Thyroid gland (tissue), 4 donors: ENCODE data around the gene PADI4.

Experiments used
- CTCF ChIP-seq, 6 experiments: fragments of 200-600 bp in 3 of 6; fragments of 450-650 bp in 3 of 6; sonication (generic) in 3 of 6; IDR thresholded peaks; one replicate each; pipeline ENCODE4 v1.5.1; 2016 to 2019; ENCODE audit warnings: antibody characterized with exemption in 6 of 6, mild to moderate bottlenecking in 2 of 6, inconsistent platforms in 1 of 6, moderate library complexity in 1 of 6
- POLR2A ChIP-seq, 2 donors: fragments of 450-650 bp; IDR thresholded peaks; one replicate each; pipeline ENCODE4 v1.6.1; 2017; ENCODE audit warnings: antibody characterized with exemption in 2 of 2, mild to moderate bottlenecking in 2 of 2, moderate library complexity in 1 of 2

DNA sequence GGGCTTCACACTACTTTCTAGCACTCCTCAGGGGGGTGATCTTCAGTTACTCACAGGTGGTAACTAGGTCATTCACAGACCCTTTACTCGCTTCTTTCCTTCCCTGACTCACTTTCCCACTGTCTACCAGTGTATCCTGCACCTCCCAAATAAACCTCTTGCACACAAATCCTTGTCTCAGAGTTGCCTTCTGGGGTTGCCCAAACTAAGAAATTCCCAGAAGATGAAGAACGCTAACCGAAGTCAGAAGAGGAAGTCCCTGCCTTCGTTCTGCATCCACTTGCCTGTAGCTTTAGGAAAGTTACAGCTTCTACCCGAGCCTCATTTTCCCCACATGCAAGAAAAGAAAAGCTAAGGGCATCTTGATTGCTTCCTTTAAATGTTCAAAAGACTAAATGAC is 11.9 kb upstream of the PADI4 start:
- no peak for TF ChIP-seq CTCF (IDR thresholded peaks at IDR 0.05)
- no peak for TF ChIP-seq POLR2A (IDR thresholded peaks at IDR 0.05)
